GM23338 (cell line): ENCODE measurements around the gene PHF8. TPM values are rescaled to one million over a fixed set of nuclear protein-coding genes. Genes with fewer than 3 reads are reported as not detected.

ENCODE experiments used
- CREB1 ChIP-seq: fragments of 250-450 bp; sonication (Bioruptor Pico); IDR thresholded peaks from 2 replicates; pipeline ENCODE4 v1.5.0; 2020; ENCODE audit warnings: low read depth, mild to moderate bottlenecking, moderate library complexity
- EZH2phosphoT487 ChIP-seq: fragments of 200-600 bp; sonication (generic); IDR thresholded peaks from one replicate; pipeline ENCODE4 v1.8.1; 2018; ENCODE audit warnings: antibody characterized with exemption; ENCODE audit not compliant: unreplicated experiment
- JUNB ChIP-seq: IDR thresholded peaks from one replicate; pipeline ENCODE4 v1.6.1; 2016; ENCODE audit warnings: antibody characterized with exemption; ENCODE audit not compliant: unreplicated experiment
- NANOG ChIP-seq: IDR thresholded peaks from 2 replicates; pipeline ENCODE4 v1.6.1; 2016; ENCODE audit warnings: antibody characterized with exemption, borderline replicate concordance
- POLR2AphosphoS5 ChIP-seq: IDR thresholded peaks from 2 replicates; pipeline ENCODE4 v1.6.1; 2016; ENCODE audit warnings: antibody characterized with exemption, low read depth
- STAT1 ChIP-seq: IDR thresholded peaks from one replicate; pipeline ENCODE4 v1.6.1; 2016; ENCODE audit warnings: antibody characterized with exemption; ENCODE audit not compliant: unreplicated experiment
- ZNF114 ChIP-seq: fragments of 250-450 bp; sonication (Bioruptor Pico); IDR thresholded peaks from 2 replicates; pipeline ENCODE4 v1.5.0; 2020; ENCODE audit warnings: mild to moderate bottlenecking, moderate library complexity
- ZNF331 ChIP-seq: fragments of 250-450 bp; sonication (Bioruptor Pico); IDR thresholded peaks from 2 replicates; pipeline ENCODE4 v1.5.0; 2020; ENCODE audit warnings: low read depth, mild to moderate bottlenecking, moderate library complexity
- polyA plus RNA-seq: library from polyadenylated mRNA; unstranded; fragments of >200 nt; fragmentation: Nextera tagmentation; extraction: Ambion mirVana; gene quantifications from 2 replicates; pipeline ENCODE4 v1.2.1, GENCODE V29; 2016
- total RNA-seq: library from RNA; depleted of rRNA; stranded (reverse); fragments of >200 nt; shearing (Covaris generic); gene quantifications from 2 replicates; pipeline ENCODE4 v1.2.3, GENCODE V29; 2014
- TF ChIP-seq, protein P1 (sequence below): fragments of 250-450 bp; sonication (Bioruptor Pico); IDR thresholded peaks from 2 replicates; pipeline ENCODE4 v1.5.0; 2020; ENCODE audit warnings: mild to moderate bottlenecking, moderate library complexity
- TF ChIP-seq, protein P2 (sequence below): IDR thresholded peaks from 2 replicates; pipeline ENCODE4 v1.6.1; 2016; ENCODE audit warnings: antibody characterized with exemption
- TF ChIP-seq, protein P3 (sequence below): IDR thresholded peaks from one replicate; pipeline ENCODE4 v1.6.1; 2018; ENCODE audit warnings: antibody characterized with exemption; ENCODE audit not compliant: unreplicated experiment

PHF8 gene
- total and polyA plus RNA-seq, 2 experiments from 2014 or later: 12.8 to 30.6 TPM

DNA sequence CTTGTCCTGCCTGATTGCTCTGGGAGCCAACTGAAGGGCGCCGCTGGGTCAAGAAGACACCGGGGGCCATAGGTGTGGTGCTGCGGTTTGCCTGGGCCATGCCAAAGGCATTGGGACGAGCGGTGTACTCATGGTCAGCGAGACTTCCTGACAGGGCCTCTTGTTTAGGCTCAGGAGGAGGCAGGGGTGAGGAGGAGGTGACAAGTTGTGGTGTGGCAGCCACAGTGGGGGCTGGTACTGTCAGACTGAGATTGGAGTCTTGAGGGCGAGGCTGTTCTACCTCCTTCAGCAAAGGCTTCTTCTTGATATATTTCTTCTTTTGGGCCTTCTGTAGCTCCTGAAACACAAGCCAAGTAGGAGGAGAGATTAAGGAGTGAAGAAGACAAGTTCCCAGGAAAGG lies 104.1 kb downstream of the PHF8 start (continued):
- TF ChIP-seq, protein P1, sequence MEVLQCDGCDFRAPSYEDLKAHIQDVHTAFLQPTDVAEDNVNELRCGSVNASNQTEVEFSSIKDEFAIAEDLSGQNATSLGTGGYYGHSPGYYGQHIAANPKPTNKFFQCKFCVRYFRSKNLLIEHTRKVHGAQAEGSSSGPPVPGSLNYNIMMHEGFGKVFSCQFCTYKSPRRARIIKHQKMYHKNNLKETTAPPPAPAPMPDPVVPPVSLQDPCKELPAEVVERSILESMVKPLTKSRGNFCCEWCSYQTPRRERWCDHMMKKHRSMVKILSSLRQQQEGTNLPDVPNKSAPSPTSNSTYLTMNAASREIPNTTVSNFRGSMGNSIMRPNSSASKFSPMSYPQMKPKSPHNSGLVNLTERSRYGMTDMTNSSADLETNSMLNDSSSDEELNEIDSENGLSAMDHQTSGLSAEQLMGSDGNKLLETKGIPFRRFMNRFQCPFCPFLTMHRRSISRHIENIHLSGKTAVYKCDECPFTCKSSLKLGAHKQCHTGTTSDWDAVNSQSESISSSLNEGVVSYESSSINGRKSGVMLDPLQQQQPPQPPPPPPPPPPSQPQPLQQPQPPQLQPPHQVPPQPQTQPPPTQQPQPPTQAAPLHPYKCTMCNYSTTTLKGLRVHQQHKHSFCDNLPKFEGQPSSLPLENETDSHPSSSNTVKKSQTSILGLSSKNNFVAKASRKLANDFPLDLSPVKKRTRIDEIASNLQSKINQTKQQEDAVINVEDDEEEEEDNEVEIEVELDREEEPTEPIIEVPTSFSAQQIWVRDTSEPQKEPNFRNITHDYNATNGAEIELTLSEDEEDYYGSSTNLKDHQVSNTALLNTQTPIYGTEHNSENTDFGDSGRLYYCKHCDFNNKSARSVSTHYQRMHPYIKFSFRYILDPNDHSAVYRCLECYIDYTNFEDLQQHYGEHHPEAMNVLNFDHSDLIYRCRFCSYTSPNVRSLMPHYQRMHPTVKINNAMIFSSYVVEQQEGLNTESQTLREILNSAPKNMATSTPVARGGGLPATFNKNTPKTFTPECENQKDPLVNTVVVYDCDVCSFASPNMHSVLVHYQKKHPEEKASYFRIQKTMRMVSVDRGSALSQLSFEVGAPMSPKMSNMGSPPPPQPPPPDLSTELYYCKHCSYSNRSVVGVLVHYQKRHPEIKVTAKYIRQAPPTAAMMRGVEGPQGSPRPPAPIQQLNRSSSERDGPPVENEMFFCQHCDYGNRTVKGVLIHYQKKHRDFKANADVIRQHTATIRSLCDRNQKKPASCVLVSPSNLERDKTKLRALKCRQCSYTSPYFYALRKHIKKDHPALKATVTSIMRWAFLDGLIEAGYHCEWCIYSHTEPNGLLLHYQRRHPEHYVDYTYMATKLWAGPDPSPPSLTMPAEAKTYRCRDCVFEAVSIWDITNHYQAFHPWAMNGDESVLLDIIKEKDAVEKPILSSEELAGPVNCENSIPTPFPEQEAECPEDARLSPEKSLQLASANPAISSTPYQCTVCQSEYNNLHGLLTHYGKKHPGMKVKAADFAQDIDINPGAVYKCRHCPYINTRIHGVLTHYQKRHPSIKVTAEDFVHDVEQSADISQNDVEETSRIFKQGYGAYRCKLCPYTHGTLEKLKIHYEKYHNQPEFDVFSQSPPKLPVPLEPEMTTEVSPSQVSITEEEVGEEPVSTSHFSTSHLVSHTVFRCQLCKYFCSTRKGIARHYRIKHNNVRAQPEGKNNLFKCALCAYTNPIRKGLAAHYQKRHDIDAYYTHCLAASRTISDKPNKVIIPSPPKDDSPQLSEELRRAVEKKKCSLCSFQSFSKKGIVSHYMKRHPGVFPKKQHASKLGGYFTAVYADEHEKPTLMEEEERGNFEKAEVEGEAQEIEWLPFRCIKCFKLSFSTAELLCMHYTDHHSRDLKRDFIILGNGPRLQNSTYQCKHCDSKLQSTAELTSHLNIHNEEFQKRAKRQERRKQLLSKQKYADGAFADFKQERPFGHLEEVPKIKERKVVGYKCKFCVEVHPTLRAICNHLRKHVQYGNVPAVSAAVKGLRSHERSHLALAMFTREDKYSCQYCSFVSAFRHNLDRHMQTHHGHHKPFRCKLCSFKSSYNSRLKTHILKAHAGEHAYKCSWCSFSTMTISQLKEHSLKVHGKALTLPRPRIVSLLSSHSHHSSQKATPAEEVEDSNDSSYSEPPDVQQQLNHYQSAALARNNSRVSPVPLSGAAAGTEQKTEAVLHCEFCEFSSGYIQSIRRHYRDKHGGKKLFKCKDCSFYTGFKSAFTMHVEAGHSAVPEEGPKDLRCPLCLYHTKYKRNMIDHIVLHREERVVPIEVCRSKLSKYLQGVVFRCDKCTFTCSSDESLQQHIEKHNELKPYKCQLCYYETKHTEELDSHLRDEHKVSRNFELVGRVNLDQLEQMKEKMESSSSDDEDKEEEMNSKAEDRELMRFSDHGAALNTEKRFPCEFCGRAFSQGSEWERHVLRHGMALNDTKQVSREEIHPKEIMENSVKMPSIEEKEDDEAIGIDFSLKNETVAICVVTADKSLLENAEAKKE (CRISPR knock-in tag): no peak
- TF ChIP-seq, protein P2, sequence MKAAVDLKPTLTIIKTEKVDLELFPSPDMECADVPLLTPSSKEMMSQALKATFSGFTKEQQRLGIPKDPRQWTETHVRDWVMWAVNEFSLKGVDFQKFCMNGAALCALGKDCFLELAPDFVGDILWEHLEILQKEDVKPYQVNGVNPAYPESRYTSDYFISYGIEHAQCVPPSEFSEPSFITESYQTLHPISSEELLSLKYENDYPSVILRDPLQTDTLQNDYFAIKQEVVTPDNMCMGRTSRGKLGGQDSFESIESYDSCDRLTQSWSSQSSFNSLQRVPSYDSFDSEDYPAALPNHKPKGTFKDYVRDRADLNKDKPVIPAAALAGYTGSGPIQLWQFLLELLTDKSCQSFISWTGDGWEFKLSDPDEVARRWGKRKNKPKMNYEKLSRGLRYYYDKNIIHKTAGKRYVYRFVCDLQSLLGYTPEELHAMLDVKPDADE: no peak
- no peak for TF ChIP-seq EZH2phosphoT487
- no peak for TF ChIP-seq POLR2AphosphoS5
- TF ChIP-seq ZNF331 (CRISPR knock-in tag): no peak
- no peak for TF ChIP-seq CREB1 (CRISPR knock-in tag)
- TF ChIP-seq, protein P3, sequence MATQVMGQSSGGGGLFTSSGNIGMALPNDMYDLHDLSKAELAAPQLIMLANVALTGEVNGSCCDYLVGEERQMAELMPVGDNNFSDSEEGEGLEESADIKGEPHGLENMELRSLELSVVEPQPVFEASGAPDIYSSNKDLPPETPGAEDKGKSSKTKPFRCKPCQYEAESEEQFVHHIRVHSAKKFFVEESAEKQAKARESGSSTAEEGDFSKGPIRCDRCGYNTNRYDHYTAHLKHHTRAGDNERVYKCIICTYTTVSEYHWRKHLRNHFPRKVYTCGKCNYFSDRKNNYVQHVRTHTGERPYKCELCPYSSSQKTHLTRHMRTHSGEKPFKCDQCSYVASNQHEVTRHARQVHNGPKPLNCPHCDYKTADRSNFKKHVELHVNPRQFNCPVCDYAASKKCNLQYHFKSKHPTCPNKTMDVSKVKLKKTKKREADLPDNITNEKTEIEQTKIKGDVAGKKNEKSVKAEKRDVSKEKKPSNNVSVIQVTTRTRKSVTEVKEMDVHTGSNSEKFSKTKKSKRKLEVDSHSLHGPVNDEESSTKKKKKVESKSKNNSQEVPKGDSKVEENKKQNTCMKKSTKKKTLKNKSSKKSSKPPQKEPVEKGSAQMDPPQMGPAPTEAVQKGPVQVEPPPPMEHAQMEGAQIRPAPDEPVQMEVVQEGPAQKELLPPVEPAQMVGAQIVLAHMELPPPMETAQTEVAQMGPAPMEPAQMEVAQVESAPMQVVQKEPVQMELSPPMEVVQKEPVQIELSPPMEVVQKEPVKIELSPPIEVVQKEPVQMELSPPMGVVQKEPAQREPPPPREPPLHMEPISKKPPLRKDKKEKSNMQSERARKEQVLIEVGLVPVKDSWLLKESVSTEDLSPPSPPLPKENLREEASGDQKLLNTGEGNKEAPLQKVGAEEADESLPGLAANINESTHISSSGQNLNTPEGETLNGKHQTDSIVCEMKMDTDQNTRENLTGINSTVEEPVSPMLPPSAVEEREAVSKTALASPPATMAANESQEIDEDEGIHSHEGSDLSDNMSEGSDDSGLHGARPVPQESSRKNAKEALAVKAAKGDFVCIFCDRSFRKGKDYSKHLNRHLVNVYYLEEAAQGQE: no peak
- TF ChIP-seq JUNB: no peak
- TF ChIP-seq STAT1: no peak
- TF ChIP-seq NANOG: no peak
- no peak for TF ChIP-seq ZNF114
